ENCODE measurements around the gene GATA2.

Gene GATA2

DNA sequence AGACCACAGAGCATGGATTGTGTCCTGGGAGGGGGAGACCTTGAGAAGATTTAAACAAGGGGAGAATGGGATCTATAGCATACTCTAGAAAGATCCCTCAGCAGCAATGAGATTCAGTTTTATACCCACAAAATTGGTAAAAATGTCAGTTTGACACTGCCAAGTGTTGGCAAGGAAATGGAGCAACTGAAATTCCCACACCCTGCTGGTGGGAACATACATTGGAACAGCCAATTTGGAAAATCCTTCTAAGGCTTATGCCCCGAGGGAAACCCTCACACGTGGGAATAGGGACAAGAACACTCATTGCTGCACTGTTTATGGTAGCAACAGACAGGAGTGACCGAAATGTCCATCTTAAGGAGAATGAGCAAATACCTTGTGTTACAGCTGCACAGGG, 21.3 kb downstream of the GATA2 start:
- DNase-seq, result no peak

DNA sequence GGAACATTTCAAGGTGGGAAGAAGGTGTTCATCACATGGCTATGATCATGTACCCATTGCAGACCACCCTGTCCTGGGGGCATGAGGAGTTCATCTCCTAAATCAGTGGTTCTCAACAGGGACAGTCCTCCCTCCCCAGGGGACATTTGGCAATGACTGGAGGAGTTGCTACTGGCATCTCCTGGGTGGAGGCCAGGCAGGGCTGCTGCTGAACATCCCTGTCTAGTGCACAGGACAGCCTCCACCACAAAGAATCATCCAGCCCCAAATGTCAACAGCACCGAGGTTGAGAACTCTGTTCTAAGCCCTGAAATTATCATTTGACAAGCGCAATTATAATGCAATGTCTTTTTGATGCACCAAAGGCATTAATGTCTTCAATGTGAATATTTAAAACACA, 21.9 kb downstream of the GATA2 start:
- DNase-seq, result no peak

DNA sequence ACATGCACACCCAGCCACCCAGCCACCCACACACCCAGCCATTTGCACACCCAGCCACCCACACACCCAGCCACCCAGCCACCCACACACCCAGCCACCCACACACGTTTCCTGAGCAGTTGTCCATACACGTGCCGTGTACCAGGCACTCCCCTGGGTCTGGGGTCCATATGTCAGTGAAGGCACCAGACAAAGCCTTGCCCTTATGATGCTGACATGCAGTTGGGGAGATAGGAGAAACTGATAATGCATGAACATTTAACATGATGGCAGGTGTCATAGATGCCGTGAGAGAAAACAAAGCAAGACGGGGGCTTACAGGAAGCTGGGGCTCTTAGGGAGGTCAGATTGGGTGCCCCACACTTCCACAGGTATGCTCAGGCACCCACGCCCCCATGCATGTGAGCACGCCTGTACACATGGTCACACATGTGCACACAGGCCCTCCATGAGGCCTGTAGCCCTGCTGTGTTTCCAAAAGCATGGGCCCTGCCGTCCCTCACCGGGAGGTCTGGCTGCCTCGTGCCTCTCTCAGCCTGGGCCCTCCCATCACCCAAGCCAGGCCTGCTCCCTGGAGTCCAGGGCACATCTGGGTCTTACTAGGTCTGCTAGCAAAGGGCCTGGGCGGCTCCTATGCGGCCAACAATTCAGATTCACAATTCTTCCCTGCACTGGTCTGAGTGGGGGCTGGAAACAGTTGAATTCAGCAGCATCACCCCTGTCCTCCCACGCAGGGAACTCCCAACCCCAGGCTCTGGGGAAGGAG, 22.7 kb downstream of the GATA2 start:
- no peak for DNase-seq

DNA sequence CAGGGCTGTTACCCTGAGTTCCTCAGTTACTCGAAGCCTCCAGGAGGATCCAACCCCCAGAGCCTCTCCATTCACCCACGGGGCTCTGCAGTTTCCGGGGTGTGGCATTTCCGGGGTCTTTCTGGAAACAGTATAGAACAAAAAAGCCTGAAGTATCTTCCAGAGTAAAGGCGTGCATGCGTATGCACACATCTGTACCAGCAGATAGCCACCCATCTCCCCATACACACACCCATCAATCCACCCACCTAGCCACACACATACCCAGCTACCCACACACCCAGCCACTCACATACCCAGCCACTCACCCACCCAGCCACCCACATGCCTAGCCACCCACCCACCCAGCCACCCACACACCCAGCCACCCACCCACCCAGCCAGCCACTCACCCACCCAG, 23.4 kb downstream of the GATA2 start:
- DNase-seq, result no peak

DNA sequence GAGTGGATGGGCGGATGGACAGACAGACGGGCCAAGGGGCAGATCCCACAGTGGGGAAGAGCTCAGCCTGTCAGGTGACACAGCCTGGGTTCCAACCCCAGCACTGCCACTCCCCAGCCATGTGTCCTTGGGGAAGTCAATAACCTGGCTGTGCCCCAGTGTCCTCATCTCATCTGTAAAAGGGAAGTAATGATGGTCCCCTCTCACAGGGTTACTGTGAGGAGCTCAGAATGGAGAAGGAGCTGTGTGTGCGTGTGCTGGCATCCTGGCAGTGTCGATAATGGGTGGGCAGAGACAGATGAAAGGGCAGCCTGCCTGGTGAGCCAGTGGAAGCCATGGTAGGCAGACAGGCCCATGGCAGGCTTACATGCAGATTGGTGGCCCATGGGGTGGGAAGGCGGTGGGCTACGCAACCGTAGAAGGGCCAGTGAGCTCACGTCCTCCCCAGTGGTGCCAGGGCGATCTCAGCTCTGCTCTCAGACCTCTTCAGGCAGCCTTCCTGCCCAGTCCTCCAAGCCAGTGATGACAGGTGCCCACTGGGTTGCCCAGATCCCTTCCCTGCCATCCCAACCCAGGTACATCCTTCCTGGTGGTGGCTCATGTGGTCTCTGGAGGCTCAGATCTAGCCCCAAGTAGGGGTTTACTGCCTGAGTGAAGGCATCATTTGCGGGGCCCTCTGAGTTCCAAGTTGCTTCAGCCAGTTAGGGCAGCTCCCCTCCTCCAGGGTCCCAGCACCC, 24.0 kb downstream of the GATA2 start:
- DNase-seq, result no peak

DNA sequence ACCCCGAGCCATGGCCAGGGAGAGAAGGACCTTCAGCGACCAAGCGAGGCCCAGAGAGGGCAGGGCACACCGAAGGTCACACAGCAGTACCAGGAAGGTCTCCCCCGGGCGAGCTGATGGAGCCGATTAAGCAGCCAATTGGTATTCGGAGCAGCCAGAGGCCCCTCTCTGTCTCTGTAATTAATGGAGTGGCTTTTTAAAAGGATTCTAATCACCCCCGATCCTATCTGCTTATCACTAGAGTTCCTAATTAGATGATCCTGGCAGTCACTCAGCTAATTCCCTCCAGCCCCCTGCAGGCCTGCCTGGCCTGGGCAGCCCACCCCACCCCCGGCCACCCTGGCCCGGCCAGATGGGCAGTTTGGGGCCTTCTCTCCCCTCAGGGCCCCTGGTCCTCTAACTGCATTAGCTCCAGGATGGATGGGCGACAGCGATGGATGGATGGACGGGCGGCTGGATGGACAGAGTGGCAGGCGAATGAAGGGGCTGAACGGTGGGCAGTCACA, 24.7 kb downstream of the GATA2 start:
- DNase-seq, result no peak

DNA sequence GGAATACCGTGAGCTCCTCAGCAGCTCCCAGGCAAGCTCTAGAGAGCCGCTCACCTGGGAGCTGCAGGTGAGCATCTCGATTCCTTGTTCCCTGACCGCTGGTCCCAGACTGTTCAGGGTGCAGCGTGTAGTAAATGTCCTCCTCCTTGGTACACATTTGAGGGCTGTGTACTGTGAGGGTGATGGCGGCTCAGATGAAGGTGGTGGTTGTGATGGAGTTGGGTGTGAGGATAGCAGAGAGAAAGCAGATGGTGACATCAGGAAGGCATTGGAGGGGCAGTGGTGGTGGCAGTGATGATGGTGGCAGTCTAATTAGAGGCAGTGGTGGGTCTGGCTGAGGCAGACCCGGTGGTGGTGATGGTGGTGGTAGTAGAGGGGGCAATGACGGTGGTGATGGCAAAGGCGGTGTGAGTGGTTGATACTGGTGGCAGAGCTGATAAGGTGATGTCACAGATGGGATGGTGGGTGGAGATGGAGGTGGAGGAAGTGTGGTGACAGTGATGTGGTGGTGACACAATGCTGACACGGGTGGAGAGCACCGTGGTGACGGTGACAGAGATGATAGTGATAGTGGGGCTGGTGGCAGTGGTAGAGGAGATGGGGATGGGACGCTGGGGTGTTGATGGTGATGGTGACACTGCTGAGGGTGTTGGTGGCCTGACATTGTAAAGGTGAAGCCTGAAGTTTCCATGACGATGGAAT, 26.0 kb downstream of the GATA2 start, which contains the start of gene DNAJB8:
Gene DNAJB8, minus strand, starts transcription at position 51 of the 702 bp plus-strand sequence. CDS start 3,645 bp downstream, outside the sequence.
- DNase-seq, result no peak

DNA sequence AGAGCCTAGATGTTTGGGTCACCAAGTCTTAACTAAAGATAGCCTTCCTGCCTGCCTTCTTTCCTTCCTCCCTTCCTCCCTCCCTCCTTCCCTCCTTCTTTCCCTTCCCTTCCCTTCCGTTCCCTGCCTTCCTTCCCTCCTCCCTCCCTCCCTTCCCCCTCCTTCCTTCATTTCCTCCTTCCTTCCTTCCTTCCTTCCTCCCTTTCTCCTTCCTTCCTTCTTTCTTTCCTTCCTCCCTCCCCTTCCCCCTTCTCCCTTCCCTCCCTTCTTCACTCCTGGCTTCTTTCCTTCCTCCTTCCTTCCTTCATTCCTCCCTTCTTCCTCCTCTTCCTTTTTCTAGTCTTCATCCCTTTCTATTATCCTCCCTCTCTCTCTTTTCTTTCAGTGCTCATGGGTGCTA, 28.3 kb downstream of the GATA2 start:
- no peak for DNase-seq

DNA sequence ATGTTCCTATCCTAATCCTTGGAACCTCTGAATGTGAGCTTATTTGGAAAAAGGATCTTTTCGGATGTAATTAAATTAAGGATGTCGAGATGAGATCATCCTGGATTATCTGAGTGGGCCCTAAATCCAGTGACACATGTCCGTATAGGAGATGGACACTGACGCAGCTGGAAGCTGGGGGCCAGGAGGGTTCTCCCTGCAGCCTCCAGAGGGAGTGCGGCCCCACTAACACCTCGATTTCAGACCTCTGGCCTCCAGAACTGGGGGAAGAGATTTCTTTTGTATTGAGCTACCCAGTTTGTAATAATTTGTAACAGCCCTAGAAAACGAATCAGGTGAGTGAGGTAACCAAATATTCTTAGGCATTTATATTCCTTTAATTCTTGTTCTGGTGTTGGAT, 28.8 kb downstream of the GATA2 start:
- no peak for DNase-seq

DNA sequence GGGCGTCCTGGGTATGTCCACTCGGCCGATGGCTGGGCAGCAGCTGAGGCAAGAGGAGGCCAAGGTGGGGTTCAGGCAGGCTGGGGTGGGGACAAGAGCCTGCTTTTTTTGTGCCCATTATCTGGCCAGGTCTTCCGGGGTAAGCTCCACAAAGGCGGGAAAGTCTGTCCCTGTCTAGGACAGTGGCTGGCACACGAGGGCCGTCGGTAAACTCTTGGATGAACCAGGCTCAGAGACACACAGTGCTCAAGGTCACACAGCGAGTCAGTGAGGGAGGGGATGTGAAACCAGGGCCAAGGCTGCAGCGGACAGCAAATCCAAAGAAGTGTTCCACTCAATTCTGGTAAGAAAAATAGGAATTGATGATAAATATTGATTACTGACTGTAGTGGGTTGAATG, 29.2 kb downstream of the GATA2 start:
- DNase-seq, result no peak

DNA sequence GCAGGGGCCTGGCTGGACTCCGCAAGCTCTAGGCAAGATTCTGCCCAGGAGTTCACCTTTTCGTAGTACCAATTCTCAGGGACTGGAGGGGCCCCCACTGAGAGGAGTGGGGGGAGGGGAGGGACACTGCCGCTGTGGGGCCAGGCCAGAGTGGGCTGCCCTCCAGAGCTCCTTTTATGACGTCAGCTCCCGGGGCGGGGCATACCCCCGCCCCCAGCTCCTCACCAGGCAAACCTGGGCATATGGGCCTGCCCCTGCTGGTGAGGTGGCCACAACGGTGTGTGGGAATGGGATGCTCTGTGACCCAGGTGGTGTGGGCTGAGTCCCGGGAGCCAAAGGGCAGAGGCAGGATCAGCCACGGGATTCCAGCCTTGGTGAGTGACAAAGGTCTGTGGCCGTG, 29.6 kb downstream of the GATA2 start:
- DNase-seq, result no peak

DNA sequence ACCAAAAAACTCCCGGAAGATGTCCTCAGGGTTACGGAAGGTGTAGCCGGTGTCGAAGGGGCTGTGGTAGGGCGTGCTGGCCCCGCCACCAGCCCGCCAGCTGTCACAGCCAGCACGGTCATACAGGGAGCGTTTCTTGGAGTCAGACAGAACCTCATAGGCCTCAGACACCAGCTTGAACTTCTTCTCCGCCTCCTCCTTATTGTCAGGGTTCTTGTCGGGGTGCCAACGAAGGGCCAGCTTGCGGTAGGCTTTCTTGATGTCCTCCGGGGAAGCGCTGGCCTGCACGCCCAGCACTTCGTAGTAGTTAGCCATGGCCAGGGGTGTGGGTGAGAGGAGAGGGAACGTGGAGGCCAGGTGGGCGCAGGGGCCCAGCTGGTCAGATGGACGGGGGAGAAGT, 30.1 kb downstream of the GATA2 start:
- no peak for DNase-seq

DNA sequence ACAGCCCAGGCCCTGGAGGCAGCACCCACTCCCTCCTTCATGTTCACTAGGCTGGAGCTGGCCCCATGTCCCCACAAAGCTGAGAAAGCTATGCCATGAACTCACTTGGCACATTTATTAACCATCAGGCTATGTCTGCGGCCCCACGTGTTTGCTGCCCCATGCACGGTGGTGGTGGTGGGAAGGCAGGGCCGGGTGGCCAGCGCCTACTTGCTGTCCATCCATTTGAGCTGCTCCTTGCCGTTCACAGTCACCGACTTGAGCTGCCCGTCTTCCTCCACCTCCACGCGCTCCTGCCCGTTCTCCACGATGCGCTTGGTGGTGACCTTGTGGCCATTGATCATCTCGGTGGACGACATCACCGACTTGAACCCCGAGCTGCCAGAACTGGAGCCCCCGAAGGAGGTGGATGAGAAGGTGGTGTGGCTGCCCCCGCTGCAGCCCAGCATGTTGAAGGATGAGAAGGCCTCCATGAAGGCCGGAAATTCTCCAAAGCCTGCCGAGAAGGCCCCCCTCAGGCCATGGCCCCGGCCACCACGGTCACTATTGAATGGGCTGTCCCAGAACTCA, 30.6 kb downstream of the GATA2 start:
- DNase-seq, result no peak

DNA sequence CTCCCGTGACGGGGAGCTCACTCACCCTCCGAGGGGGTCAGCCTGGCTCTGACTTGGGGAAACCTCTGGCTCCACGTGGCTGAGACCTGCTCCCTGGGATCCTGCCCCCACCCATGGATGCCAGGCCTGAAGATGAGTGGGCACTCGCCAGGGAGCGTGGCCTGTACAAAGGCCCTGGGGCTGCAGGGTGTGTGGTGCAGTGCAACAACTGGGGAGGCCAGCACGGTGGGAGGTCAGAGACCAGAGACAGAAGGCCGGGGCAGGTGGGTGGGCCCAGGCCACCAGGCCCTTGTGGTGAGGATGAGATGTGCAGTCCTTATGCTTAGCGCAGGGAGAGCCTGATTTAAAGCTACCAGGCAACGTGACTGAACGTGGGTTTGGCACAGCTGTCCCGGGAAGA, 31.3 kb downstream of the GATA2 start:
- DNase-seq, result no peak

DNA sequence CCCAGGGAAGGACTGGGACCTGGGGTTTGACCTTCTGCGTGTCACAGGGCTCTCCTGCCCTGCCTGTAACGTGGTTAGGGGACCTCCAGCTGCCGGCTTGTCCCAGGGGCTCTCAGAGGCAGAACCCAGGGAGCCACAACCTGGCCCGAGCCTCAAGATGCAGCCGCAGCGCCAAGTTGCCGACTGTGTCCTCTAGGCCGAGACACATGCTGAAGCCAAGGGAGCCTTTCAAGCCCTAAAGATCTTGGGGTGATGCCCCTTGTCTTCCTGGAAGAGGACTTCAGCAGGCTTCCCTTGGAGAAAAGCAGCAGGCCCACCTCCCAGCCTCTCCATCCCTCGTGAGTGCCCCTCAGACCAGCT, 33.6 kb downstream of the GATA2 start:
- no peak for DNase-seq

DNA sequence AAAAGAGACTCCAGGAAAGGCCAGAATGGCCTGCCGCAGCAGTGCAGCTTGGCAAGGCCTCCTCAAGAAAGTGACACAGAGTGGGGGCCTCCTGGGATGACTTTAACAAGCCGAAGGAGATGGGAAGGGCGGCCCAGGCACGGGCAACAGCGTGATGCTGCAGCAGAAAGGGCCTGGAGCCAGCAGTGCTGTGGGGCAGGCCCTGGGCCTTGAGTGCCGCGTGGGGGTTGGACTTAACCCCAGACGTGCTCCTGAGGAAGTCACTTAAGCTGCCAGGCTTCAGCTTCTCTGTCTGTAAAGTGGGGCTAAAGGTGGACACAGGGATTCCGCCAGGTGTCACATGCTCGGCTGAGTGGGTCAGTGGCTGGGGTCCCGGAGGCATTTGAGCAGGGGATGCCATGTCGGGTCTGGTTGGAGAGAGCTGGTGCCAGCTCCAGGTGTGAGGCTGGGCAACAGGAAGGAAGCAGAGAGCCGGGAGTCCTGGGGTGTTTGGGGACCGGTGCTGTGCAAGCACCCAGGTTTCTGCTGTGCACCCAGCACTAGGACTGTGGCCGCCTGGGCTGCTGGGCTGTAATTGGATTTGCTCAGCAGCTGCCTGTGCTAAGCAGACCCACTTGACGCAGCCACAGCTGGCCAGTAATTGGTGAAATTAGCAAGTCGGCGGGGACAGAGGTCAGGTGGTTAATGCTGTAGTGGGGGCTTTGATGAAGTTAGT, 34.1 kb downstream of the GATA2 start:
- DNase-seq, result no peak

DNA sequence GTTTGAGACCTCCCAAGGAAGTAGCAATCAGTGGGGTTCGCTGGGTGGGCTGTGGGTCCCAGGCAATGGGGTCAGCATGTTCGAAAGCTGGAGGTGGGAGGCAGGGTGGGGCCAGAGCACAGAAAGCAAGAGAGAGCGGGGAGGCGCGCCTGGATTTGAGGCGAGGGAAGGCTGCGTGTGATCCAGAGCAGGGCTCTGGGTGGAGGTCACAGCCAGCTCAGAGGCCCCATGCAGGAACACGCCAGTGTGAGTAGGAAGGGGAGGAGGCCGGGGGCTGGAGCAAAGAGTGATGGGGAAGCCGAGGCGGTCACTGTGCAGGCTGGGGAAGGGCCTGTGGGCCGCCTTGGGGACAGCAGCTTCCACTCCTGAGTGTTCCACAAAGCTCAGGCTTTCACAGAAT, 35.1 kb downstream of the GATA2 start:
- no peak for DNase-seq

DNA sequence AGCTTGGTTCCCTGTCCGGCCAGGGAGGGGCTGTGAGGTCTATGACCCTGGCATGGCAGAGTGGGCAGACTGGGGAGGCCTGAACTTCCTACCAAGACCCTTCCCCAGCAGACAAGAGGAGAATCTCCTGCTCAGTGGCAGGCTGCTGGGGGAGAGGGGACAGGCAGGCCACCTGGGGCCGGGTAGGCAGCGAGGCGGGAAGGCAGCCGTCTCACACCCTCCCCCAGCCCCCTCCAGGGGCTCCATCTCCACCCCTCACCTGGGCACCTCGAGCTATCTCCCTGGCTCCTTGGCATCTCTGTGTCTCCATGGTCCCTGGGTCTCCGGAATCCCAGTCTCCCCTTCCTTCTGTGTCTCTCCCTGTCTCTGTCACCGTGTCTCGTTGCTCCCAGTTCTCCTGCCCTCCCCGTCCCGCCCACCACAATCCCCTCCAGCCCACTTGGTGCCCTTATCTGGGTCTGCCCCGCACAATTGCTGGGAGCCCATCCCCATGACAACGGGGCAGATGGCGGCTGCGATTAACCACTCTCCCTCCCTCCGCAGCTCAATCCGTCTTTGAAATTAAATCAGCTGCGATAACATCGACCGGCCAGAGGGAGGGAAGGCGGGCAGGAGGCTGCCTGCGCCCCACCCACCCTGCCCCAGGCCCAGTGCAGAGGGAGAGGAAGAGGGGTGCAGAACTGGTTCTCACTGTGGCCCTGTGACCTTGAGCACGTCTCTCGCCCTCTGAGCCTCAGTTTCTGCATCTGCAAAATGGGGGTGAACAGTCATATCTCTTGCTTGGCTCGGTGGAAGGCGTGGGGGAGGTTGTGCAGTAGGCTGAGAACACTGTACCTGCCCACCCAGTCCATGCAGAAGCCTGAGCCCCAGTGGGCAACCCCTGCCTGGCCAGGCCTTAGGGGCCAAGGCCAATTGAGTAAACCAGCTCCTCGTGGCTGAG, 36.0 kb downstream of the GATA2 start:
- no peak for DNase-seq

DNA sequence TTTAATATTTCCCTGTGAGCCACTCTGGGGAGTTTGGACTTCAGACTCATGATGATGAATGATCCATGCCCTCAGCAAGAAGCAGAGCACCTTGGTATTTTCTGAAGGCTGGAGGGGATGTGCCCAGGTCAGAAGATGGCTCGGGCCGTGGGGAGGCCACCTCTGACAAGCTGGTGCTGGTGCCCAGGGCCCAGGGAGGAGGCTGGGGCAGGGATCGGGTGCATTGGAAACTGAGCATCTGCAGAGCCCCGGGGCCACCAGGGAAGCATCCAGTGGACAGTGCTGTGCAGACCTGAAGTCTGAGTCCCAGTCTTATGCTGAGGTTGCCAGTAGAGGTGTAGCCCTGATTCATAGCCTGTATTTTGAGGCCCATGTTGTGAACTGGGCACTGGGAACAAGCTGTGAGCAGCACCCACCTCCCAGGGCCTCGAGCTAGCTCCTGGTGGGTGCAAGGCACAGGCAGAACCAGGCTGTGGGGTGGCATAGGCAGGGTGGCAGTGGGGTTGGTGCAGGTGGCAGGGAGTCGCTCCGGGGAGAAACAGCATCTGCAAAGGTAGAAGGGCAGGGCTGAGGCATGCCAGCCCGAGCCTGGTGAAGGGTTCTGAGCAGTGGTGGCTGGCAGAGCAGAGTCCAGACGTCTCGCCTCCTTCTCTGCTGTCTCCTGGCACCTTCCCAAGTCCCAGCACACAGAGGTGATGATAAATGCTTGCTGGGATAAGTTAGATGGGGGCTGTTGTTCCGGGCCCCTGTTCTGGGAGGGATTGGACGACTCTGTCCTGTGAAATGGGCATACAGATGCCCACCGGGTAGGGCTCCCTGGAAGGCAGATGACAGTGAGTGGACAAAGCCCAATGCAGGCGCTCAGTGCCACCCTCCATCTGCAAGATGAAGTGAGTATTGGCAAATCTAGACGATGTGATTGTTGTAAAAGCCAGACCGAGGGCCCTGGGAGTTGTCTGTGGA, 36.9 kb downstream of the GATA2 start:
- DNase-seq, result no peak

DNA sequence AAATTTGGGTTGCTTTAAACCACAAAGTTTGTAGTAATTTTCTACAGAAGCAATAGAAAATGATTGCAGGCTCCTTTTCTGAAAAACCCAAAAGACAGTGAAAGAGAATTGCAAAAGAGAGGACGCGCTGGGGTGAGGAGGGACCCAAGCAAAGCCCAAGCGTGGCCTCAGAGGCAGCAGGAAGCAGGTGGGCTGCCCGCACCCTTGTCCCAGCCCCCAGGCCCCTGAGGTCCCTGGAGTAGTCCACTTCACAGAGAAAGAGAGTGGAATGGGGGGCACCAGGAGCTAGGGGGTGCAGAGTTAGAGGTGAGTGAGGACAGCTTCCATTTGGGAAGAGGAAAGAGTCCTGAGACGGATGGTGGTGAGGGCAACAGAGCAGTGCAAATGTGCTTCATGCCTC, 37.9 kb downstream of the GATA2 start:
- DNase-seq, result no peak

DNA sequence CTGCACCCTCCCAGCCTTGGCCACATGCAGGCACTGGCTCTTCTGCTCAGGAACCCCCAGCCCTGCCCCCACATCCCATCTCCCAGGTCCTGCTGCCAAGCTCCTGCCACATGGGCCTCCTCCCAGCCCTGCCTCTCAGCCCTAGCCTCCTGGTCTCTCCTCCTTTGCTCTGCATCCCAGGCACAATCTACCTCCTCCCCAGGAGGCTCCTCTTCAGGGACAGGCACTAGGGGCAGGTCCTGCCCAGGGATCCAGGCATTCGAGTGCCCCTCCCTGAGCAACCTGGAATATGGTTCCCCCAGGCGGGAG, 38.7 kb downstream of the GATA2 start:
- no peak for DNase-seq
